Ishikawa (cell line): ENCODE results near the gene C15orf40.

Experiments used
- CEBPB ChIP-seq: IDR thresholded peaks from 2 replicates; pipeline ENCODE4 v1.6.1; 2012
- CREB1 ChIP-seq: IDR thresholded peaks from 2 replicates; pipeline ENCODE4 v1.6.1; 2012; ENCODE audit warnings: low read depth
- EGR1 ChIP-seq: IDR thresholded peaks from 2 replicates; pipeline ENCODE4 v1.6.1; 2012
- EP300 ChIP-seq: IDR thresholded peaks from 2 replicates; pipeline ENCODE4 v1.6.1; 2012; ENCODE audit warnings: borderline replicate concordance
- FOXM1 ChIP-seq: IDR thresholded peaks from 2 replicates; pipeline ENCODE4 v1.6.1; 2012; ENCODE audit warnings: low read depth, borderline replicate concordance
- MAX ChIP-seq: IDR thresholded peaks from 2 replicates; pipeline ENCODE4 v1.6.1; 2012
- NFIC ChIP-seq: IDR thresholded peaks from 2 replicates; pipeline ENCODE4 v1.6.1; 2012
- RAD21 ChIP-seq: IDR thresholded peaks from 2 replicates; pipeline ENCODE4 v1.6.1; 2012; ENCODE audit warnings: low read depth
- REST ChIP-seq: IDR thresholded peaks from 2 replicates; pipeline ENCODE4 v1.6.1; 2012; ENCODE audit warnings: low read depth, mild to moderate bottlenecking
- TAF1 ChIP-seq: IDR thresholded peaks from 2 replicates; pipeline ENCODE4 v1.6.1; 2012; ENCODE audit warnings: low read depth, mild to moderate bottlenecking
- TCF12 ChIP-seq: IDR thresholded peaks from 2 replicates; pipeline ENCODE4 v1.6.1; 2012; ENCODE audit warnings: low read depth
- TEAD4 ChIP-seq: IDR thresholded peaks from 2 replicates; pipeline ENCODE4 v1.6.1; 2012
- USF1 ChIP-seq: IDR thresholded peaks from 2 replicates; pipeline ENCODE4 v1.6.1; 2012
- YY1 ChIP-seq: IDR thresholded peaks from 2 replicates; pipeline ENCODE4 v1.6.1; 2012; ENCODE audit warnings: low read depth
- ZBTB7A ChIP-seq: IDR thresholded peaks from 2 replicates; pipeline ENCODE4 v1.6.1; 2012; ENCODE audit warnings: low read depth

The C15orf40 gene

GRCh38 chr15:82964890-82965289, 46.5 kb downstream of the C15orf40 start:
- TF ChIP-seq MAX (no peak), ZBTB7A (no peak), TAF1 (no peak), EGR1 (no peak), FOXM1 (no peak), YY1 (no peak)

- TF ChIP-seq MAX (no peak), FOXM1 (no peak), YY1 (no peak), ZBTB7A (no peak), EP300 (no peak), CREB1 (no peak), USF1 (no peak), EGR1 (no peak), CEBPB (no peak), REST (no peak), TAF1 (no peak), NFIC (no peak), RAD21 (no peak), TEAD4 (no peak), TCF12 (no peak)
Observed at GRCh38 chr15:82963471-82964341, 47.7 kb downstream of the C15orf40 start.

GRCh38 chr15:82960766-82961165, 50.7 kb downstream of the C15orf40 start:
- TF ChIP-seq CEBPB (no peak), CREB1 (no peak), TEAD4 (no peak), USF1 (no peak)

- TF ChIP-seq TCF12 (no peak), EGR1 (no peak), USF1 (no peak)
Observed at GRCh38 chr15:82959423-82959822, 52.0 kb downstream of the C15orf40 start.

- TF ChIP-seq NFIC = no peak
- TF ChIP-seq MAX = no peak
- no peak for TF ChIP-seq ZBTB7A
- no peak for TF ChIP-seq YY1
- TF ChIP-seq CEBPB = no peak
- no peak for TF ChIP-seq FOXM1
- TF ChIP-seq EGR1 = no peak
- TF ChIP-seq CREB1 = no peak
- no peak for TF ChIP-seq TCF12
- no peak for TF ChIP-seq RAD21
- TF ChIP-seq EP300 = no peak
- no peak for TF ChIP-seq REST
- TF ChIP-seq TAF1 = no peak
- no peak for TF ChIP-seq USF1
- no peak for TF ChIP-seq TEAD4
Observed at GRCh38 chr15:82958638-82959037, 52.8 kb downstream of the C15orf40 start.
